Camera-type eye (tissue), 1 donor: ENCODE measurements around the gene NONO. TPM values are rescaled to one million over a fixed set of nuclear protein-coding genes. Genes with fewer than 3 reads are reported as not detected.

Experiments
- total RNA-seq: library from RNA; depleted of rRNA; stranded (reverse); fragments of >200 nt; gene quantifications from one replicate; pipeline ENCODE4 v1.2.3, GENCODE V29; 2014

Gene NONO, protein sequence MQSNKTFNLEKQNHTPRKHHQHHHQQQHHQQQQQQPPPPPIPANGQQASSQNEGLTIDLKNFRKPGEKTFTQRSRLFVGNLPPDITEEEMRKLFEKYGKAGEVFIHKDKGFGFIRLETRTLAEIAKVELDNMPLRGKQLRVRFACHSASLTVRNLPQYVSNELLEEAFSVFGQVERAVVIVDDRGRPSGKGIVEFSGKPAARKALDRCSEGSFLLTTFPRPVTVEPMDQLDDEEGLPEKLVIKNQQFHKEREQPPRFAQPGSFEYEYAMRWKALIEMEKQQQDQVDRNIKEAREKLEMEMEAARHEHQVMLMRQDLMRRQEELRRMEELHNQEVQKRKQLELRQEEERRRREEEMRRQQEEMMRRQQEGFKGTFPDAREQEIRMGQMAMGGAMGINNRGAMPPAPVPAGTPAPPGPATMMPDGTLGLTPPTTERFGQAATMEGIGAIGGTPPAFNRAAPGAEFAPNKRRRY
- total RNA-seq = 397 TPM

DNA sequence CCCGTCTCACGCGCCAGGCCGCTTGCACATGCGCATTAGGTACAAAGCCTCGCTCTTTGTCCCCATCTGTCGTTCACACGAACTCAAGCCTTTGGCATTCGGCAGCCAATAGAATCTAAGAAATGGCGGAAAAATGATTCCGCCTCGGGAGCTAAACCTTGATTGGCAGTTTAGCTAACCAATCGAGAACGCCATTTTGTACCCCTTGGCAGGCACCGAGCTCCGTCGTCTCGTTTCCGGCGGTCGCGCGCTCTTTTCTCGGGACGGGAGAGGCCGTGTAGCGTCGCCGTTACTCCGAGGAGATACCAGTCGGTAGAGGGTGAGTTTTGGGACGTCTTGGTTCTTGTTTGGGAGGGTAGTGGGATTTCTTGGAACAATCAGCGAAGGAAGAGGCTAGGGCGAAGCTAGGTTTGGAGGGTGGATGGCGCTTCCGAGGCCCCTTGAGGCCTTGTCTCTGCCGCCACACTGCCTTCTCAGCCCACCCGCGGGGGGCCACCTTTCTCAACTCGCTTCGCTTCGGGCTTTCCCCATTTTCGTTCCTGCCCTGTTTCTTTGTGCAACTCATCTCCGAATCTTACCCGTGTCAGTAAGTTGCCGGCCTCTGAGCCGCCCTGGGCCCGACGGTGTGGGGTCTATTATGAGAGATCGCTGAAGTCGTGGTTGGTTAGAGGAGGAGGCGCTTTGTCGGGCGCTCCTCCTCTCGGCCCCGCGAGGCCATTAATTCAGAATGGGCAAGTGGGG, at the start of gene NONO:
Gene NONO, plus strand, starts transcription at position 233 of the 741 bp plus-strand sequence. CDS start 7,003 bp downstream, outside the sequence.

DNA sequence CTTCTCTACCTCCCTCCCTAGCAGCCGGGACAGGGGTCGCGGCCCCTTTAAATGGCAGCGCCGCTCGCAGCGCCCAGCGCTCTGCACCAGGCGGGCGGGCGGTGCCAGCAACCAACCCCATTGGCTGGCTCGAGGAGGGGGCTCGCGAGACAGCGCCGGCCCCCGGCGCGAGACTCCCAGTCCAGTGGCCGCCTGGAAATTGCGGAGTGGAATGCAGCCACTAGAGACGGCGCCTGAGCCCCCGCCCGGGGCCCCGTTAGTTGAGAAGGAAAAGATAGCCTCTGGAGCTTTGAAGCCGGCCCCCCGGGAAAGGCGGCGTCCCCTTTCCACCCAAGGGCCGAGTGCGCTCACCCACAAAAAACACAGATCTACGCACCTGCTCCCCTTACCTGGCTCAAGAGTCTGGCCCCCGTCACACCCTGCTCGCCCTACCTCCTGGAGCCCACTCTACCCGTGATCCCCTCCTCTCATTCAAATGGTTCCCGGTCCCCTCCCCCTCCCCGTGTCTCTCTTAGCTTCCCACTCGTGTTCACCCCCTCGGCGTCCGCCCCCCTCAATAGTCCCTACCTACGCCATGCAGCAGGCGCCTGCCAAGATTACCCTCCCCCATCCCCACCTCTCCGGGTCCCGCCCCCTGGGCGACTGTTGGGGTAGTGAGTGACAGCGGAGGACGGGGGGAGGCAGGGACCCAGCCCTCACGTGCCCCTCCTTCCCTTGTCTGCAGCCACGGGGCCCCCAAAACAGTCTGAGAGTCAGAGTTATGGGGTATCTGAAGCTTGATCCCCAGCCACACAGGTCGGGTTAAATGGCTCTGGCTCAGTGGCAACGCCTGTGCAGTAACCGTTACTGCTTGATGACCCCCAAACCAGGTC, 29.1 kb upstream of the NONO start, which contains the start of gene ZMYM3:
Gene ZMYM3, minus strand, starts transcription at position 49 of the 872 bp plus-strand sequence. CDS start 885 bp downstream, outside the sequence.

DNA sequence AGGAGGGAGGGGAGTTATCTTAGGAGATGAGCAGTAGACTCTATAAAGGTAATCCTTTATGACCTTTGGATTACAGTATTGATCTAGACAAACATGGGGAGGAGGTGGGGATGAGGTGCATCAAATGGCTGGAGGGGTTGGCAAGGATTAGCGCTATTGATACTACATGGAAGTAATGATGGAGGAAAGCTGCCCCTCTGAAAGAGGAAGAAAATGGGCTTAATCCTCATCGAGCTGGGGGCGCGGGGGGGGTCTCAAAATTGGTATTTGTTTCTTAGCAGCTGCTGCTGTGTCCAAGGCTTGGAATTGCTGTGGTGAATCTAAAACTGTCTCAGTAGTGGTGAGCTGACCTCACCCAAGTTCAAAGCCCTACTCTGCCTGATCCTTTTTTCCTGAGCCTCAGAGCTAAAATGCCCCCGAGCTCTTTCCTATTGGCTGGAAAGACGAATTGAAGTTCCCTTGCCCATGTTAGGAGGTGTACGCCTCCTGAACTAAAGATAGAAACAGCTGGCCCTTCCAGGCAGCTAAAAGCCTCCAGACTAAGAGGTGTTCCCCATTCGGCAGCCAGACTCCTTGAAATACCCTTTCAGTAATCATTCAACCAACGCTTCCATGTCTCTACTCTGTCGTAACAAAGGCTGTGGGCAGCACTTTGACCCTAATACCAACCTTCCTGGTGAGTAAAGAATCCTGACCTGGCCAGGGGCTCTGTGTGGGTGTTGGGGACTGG, 17.9 kb downstream of the NONO start, which contains the start of gene ITGB1BP2:
Gene ITGB1BP2, plus strand, starts transcription at position 556 of the 730 bp plus-strand sequence. Its CDS starts 57 bp downstream, at position 613.

Other genes starting within 250 kb of the NONO start
- 62.5 TPM for gene SNX12, start 215.3 kb upstream of the NONO start, total RNA-seq
- 16.6 TPM for gene FOXO4, start 187.8 kb upstream of the NONO start, total RNA-seq
- gene CXorf65, start 176.9 kb upstream of the NONO start, total RNA-seq = not detected
- 1.3 TPM for gene IL2RG, start 172.1 kb upstream of the NONO start, total RNA-seq
- gene MED12, start 165.0 kb upstream of the NONO start, total RNA-seq = 48.8 TPM
- gene NLGN3, start 138.8 kb upstream of the NONO start, total RNA-seq = 20.5 TPM
- gene GJB1, start 60.4 kb upstream of the NONO start, total RNA-seq = 0.49 TPM
- 28.6 TPM for gene ZMYM3, start 29.5 kb upstream of the NONO start, total RNA-seq
- 7.5 TPM for gene ITGB1BP2, start 18.1 kb downstream of the NONO start, total RNA-seq
- gene TAF1, start 82.7 kb downstream of the NONO start, total RNA-seq = 83.5 TPM
- gene OGT, start 249.5 kb downstream of the NONO start, total RNA-seq = 221 TPM